HG02678 (cell line): ENCODE data around the gene ATF7.
"Not testable (repeated sequence)": the region's sequence is repeated elsewhere in the genome, so short reads cannot be mapped to it uniquely, and the experiment has no call there.

ENCODE experiments used
- ATAC-seq: cut with Tn5 transposase; IDR thresholded peaks from one replicate; pipeline ENCODE4 v1.9.1; 2021; ENCODE audit warnings: mild to moderate bottlenecking, moderate library complexity; ENCODE audit not compliant: unreplicated experiment

ATF7 gene

GRCh38 chr12:53485955-53486735 lies 140.0 kb downstream of the ATF7 start:
- no peak for ATAC-seq

DNA sequence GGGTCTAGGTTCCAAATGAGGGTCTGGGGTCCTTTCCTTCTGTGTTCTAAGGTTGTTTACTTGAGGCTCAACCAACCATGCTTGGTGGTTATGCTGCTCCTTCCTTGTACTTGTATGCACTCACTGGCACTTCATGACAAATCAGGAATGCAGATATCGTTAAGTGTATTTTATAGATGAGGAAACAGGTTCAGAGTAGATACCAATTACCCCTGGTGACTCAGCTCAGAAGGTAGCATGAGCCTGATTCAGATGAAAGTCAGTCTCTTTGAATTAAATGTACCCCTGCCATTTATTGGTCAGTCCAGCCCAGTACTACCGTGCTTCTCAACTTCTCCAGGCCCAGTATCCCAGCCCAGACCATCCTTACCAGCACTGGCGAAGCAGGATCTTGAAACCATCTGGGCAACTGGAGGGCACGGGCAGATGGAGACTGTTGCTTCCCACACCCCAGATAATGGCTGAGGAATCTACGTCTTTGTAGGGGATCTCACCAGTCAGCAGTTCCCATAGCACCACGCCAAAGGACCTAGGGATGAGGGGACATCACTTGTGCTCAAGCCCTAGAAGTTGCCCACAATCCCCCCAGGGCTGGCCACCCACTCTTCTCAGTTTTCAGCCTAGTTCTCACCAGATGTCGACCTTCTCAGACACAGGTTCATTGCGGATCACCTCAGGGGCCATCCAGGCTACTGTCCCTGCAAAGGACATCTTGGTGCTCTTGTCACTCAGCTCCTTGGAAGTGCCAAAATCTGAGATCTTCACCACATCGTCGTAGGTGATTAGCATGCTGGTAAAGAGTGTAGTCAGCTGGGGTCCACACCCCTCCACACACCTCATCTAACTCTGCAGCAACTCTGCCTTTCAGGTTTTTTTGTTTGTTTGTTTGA lies 141.3 kb downstream of the ATF7 start:
- ATAC-seq, result no peak

DNA sequence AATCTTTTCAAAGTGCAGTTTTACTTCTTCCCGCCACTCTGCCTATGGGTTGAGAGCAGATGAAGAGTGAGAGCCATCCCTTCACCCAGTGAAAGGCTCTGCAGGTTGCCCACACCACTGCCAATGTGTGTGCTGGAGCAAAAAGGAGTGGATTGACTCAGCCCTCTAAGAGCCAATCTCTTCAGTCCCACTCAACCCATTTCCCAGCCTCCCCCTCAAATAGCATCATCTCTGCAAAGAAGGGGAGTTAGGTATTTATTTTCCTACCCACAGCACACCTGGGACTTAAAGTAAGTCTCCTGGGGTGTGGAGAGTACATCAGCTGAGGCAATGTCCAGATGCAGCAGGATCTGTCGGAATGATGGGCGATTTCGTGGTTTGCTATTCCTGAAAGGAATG lies 142.2 kb downstream of the ATF7 start:
- ATAC-seq, result no peak

DNA sequence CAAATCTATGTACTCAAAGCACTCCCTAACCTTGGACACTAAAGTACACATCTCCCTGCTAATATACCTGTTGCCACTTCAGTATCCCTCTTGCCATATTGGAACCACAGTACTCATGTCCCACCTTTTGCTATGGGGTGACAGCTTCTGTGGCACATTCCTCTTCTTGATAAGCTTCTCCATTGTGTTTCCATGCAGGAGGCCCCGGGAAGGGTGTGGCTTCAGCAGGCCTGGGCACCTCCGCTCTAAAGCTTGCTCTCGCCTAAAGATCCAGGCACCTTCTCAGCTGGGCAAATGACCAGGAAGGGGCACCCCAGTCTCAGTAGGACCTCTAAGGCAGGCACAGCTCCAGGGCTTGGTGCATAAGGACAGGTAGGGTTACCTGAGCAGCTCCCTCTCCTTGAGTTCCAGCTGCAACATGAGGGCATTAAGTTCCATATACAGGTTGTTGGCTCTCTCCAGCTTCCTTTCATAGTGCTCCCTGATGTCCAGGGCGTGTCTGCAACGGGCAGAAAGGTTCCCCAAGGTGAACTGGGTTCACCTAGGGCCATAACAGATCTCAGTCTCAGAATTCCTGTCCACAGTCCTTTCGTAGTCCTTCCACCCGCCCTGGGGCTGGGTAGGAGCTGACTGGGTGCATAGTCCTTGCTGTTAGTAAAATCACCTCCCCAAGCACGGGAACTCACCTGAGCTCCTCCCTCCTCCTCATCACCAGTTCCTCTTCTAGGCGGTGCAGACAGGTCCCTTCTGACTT lies 142.8 kb downstream of the ATF7 start:
- no peak for ATAC-seq

GRCh38 chr12:53482626-53483168 lies 143.5 kb downstream of the ATF7 start:
- ATAC-seq, result no peak

DNA sequence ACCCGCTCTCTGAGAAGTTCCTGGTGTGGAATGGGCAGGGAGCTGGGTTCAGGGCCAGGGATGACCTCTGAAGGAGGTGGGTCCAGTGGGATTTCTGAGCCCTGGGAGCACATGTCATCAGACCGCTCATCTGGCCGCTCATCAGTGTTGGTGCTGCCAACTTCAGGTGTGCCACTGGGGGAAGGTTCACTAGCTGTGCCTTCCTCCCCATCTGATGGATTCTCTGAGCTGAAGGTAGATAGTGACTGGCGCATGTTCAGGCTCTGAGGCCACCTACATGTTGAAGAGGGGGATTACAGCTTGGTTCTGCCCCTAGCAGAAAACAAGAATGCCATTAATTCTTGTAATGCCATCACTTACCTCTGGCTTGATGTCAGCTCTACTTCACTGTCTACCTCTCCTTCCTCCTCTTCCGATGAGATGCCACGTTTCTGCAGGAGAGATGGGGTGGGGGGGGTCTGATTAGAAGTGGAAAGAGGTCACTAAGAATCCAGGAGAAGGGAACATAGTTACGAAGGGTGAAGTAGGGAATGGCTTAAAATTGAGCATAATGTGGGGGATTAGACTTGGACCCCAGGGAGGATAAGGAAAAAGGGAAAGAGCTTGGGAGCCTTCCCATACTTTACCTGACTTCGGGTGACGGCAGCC lies 144.1 kb downstream of the ATF7 start:
- no peak for ATAC-seq

DNA sequence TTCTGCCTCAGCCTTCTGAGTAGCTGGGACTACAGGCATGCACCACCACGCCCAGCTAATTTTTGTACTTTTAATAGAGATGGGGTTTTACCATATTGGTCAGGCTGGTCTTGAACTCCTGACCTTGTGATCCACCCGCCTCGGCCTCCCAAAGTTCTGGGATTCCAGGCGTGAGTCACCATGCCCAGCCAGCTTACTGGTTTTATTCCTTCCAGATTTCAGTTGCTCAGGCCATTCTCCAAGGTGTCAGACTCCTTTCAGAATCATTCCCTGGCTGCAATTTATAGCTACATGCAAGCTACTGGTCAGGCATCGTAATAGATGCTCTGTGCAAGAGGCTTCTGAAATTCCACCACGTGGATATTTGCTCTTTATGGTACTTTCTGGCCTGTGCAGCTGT lies 144.7 kb downstream of the ATF7 start:
- ATAC-seq, result not testable (repeated sequence)

DNA sequence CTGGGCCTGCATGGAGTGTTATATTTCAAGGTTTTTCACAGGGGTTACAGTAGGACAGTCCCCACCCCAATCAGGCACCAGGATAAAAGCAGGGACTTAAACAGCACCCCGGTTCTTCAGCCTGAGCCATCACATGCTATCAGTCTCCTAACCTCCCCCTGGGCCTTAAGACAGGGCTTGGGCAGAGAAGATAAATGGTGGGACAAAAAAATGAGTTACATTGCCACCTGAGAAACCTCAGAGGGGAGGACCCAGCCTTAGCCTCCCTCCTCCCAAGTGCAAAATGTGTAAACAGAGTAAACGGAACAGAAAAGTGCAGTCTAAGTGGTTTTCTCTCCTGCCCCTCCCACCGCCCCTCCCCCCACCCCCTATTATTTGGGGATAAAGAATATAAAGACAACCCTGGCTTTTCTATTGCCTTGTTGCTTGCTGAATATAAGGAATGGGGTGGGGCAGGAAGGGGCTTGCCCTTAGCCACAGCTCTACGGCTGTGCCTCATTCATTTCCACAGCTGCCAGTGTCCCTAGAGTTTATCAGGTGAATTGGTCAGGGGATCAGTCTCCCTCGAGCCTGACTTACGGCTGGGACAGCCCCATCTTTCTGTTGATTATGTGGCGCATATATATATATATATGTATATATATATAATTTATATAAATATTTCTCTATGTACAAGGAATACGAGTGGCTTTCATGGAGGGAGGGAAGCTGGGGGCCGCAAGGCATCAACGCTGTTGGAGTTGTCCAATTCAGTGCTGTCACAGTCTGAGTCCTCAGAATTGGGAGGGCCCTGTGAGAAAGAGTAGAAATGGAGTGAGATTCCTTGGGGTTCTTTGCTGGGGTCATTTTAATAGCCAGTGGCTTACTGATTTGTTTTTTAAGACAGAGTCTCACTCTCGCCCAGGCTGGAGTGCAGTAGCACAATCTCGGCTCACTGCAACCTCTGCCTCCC lies 145.4 kb downstream of the ATF7 start:
- ATAC-seq, result no peak

- ATAC-seq, result no peak
Observed at GRCh38 chr12:53479331-53479730, 146.9 kb downstream of the ATF7 start.

DNA sequence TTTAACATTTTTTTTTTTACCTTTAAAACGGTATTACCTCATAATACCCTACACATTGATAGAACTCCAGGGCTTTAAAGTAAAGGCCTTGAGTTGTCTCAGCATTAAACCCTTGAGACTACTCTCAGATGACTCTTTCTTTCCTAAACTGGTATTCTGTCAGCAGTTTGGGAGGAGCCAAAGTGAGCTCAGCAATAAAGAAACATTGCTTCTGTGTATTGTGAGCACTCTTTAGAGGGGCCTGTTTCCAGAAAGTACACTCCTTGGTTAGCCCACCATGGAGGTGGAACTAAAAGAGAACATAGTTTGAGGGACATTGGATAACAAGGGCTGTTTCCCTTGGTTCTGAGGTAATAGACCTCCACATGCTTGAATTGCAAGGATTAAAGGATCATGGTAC lies 147.3 kb downstream of the ATF7 start:
- no peak for ATAC-seq

GRCh38 chr12:53476769-53477209 lies 149.4 kb downstream of the ATF7 start:
- ATAC-seq, result no peak

DNA sequence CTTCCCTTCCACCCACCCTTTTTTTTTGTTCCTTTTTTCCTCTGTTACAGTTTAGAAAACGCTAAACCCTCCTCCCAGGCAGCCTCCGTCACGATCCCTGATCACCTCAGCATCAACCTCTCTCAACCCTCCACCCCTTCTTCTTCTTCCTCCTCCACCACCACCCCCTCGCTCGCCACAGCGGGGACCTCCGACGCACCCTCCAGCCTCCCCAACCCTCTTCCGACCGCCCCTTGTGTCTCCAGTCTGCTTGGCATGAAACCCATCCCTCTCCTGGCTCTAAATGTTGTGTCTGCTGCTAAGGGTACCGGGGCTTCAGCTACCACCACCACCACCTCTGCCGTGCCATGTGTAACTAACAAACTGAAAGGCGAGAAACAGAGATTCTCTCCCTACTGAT lies 151.4 kb downstream of the ATF7 start:
- no peak for ATAC-seq

GRCh38 chr12:53474077-53474476 lies 152.1 kb downstream of the ATF7 start:
- no peak for ATAC-seq

DNA sequence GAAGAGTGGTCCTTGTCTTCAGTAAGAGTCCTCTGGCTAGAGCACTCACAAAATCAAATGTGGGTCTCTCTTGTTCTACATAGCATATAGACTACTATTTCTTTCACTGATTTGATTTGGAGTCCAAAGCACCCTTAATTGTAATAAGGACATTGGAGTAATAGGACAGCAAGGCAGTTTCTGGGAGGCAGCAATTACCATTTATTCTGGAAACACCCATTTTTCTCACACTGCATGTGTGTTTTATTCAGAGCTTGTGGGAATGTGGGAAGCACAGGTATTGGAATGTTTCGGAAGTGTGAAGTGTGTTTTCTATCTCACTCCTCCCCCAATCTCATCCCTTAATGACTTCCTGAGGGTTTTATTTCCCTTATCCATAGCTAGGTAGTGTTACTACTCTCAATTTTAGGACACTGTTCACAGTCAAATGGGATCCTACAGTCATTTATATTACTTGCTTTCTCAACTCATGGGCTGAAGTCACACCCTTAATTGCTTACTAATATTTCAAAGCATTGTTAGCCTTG lies 154.1 kb downstream of the ATF7 start:
- no peak for ATAC-seq

GRCh38 chr12:53468282-53468681 lies 157.9 kb downstream of the ATF7 start:
- ATAC-seq, result no peak

GRCh38 chr12:53467880-53468279 lies 158.3 kb downstream of the ATF7 start:
- ATAC-seq, result no peak

DNA sequence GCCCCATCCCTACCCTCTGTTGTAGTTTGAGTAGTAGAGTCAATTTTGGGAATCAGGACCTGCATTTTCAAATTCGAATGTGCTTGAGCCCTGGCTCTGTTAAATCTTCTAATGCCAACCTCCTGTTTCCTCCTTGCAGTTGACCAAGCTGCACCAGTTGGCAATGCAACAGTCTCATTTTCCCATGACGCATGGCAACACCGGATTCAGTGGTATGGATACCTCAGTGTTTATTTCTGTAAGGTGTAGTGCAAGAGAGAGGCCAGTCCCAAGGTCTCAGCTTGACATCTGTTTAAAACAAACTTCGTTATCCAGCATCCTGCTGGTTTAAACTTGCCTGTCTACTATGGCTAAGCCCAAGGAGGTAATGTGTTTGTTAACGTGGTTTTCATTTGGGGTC lies 159.1 kb downstream of the ATF7 start:
- ATAC-seq, result no peak

DNA sequence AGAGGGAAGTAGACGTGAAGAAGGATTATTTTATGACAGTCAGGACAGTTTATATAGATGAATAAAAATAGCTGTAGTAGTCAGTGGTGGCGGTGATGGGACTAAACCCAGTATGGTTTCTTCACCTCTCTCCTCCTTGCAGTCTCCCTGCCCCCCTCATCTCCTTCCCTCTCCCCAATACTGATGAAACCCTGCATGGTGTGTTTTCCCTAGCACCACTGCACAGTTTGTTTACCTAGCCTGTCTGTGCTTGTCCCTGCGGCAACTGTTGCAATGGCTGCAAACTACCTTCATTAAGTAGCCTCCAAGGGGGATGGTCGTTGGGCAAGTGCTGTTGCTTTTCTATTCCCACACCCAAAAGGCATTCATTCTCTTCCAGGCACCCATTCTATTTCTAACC lies 159.5 kb downstream of the ATF7 start:
- ATAC-seq, result no peak

DNA sequence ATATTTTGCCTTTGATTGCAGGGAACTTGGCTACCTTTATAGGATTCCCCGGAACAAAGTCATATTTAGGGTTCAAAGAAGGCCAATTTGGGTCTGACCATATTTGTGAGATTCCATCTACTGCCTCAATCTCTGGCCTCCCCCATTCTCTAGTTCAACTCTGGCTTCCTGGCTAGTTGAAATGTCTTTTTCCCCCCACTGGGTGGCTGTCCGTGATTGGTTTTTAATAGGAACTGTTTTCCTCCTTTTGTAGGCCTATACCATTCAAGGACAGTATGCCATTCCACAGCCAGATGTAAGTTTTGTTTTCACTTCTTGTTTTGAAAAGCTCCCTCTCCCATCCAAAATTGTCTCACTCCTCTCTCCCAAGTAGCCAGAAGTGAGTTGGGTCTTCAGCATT lies 160.5 kb downstream of the ATF7 start:
- ATAC-seq, result no peak
